H1 (cell line): ENCODE data around the gene TCF7L2. TPM values are rescaled to one million over a fixed set of nuclear protein-coding genes. Genes with fewer than 3 reads are reported as not detected.

Experiments
- CTCF ChIA-PET: fragments of 300-600 bp; sonication (Branson Sonifier 250); formaldehyde crosslinking; loops from one replicate; lab custom pipeline; 2021; ENCODE audit not compliant: partially characterized antibody; lab: Charles Lee
- POLR2A ChIA-PET: fragments of 300-600 bp; sonication (Branson Sonifier 250); formaldehyde crosslinking; loops from one replicate; lab custom pipeline; 2021; ENCODE audit warnings: inconsistent platforms; ENCODE audit not compliant: partially characterized antibody; lab: Charles Lee
- DNase-seq, 2 experiments: peaks; one replicate each; pipeline versions ENCODE4 v3.0.0 to v3.0.0-alpha.2; 2010 to 2022; ENCODE audit warnings: low spot score in 2 of 2, low read depth in 1 of 2, mixed read lengths in 1 of 2
- FAIRE-seq: peaks from 2 replicates; lab custom pipeline; 2011; peaks lifted over from hg19 to GRCh38; lab: Jason Lieb, UNC
- H2AFZ ChIP-seq: 2 replicates; pipeline ENCODE4 v1.8.1; 2012; ENCODE audit warnings: low read length, inconsistent platforms
- H2AK5ac ChIP-seq: 2 replicates; pipeline ENCODE4 v1.6.1; 2013; ENCODE audit warnings: low read depth, low read length
- H2BK120ac ChIP-seq: replicated peaks from 2 replicates; pipeline ENCODE3; 2013; ENCODE audit warnings: low read depth, low read length, inconsistent platforms
- H2BK12ac ChIP-seq: 2 replicates; pipeline ENCODE4 v1.6.1; 2013; ENCODE audit warnings: low read depth, low read length
- H2BK15ac ChIP-seq: 2 replicates; pipeline ENCODE4 v1.6.1; 2013; ENCODE audit warnings: low read length
- H2BK20ac ChIP-seq: 2 replicates; pipeline ENCODE4 v1.6.1; 2013; ENCODE audit warnings: low read length
- H2BK5ac ChIP-seq: 2 replicates; pipeline ENCODE4 v1.6.1; 2013; ENCODE audit warnings: low read depth, low read length
- H3K14ac ChIP-seq: 2 replicates; pipeline ENCODE4 v1.6.1; 2013; ENCODE audit warnings: inconsistent platforms; ENCODE audit not compliant: insufficient read length
- H3K18ac ChIP-seq: 2 replicates; pipeline ENCODE4 v1.6.1; 2013; ENCODE audit warnings: low read length; ENCODE audit errors: extremely low read depth
- H3K23ac ChIP-seq: 2 replicates; pipeline ENCODE4 v1.6.1; 2013; ENCODE audit warnings: inconsistent platforms; ENCODE audit not compliant: insufficient read length
- H3K23me2 ChIP-seq: 2 replicates; pipeline ENCODE4 v1.6.1; 2013; ENCODE audit warnings: low read depth, low read length
- H3K27ac ChIP-seq: 2 replicates; pipeline ENCODE4 v1.6.1; 2011; ENCODE audit warnings: low read depth, low read length, inconsistent platforms
- H3K27me3 ChIP-seq, 4 experiments: replicated peaks in 1 of 4; 1 replicate in 1 of 4; 2 replicates in 3 of 4; pipeline versions ENCODE4 v1.6.1 to v1.8.1; 2011 to 2013; ENCODE audit warnings: low read length in 3 of 4, mild to moderate bottlenecking in 3 of 4, inconsistent platforms in 2 of 4, mixed read lengths in 2 of 4, moderate library complexity in 1 of 4; ENCODE audit not compliant: control insufficient read depth in 3 of 4, insufficient read depth in 3 of 4; ENCODE audit errors: extremely low read depth in 1 of 4
- H3K36me3 ChIP-seq, 4 experiments: 2 replicates each; pipeline versions ENCODE4 v1.6.1 to v1.8.1; 2011 to 2013; ENCODE audit warnings: mild to moderate bottlenecking in 4 of 4, low read length in 3 of 4, moderate library complexity in 2 of 4, control low read depth in 1 of 4, inconsistent platforms in 1 of 4; ENCODE audit not compliant: insufficient read depth in 4 of 4, control insufficient read depth in 2 of 4
- H3K4ac ChIP-seq: replicated peaks from 2 replicates; pipeline ENCODE3; 2013; ENCODE audit warnings: low read length, low read depth, mixed read lengths, inconsistent platforms; ENCODE audit not compliant: insufficient read length
- H3K4me1 ChIP-seq, 4 experiments: replicated peaks in 1 of 4; 1 replicate in 1 of 4; 2 replicates in 3 of 4; pipeline versions ENCODE4 v1.6.1 to v1.8.1; 2011 to 2013; ENCODE audit warnings: low read length in 3 of 4, inconsistent platforms in 2 of 4, mixed read lengths in 1 of 4; ENCODE audit not compliant: insufficient read depth in 4 of 4, control insufficient read depth in 3 of 4
- H3K4me2 ChIP-seq, 2 experiments: 2 replicates each; pipeline versions ENCODE4 v1.6.1 to v1.8.1; 2011 to 2013; ENCODE audit warnings: low read depth in 2 of 2, low read length in 2 of 2, control low read depth in 1 of 2, inconsistent platforms in 1 of 2, mild to moderate bottlenecking in 1 of 2; ENCODE audit not compliant: insufficient read depth in 1 of 2
- H3K4me3 ChIP-seq, 4 experiments: fragments of 200-600, 300-600 bp in 1 of 4; sonication (generic), shearing (Covaris generic), sonication (Bioruptor Twin) in 1 of 4; 2 replicates each; pipeline versions ENCODE4 v1.5.1 to v1.8.1; 2011 to 2016; ENCODE audit warnings: low read length in 4 of 4, low read depth in 3 of 4, control low read depth in 2 of 4, inconsistent platforms in 2 of 4, mild to moderate bottlenecking in 2 of 4, mixed read lengths in 1 of 4, moderate library complexity in 1 of 4; ENCODE audit not compliant: insufficient read depth in 2 of 4; ENCODE audit errors: extremely low read depth in 1 of 4
- H3K56ac ChIP-seq: replicated peaks from 2 replicates; pipeline ENCODE3; 2013; ENCODE audit warnings: low read depth, mild to moderate bottlenecking, mixed read lengths, low read length, inconsistent platforms; ENCODE audit not compliant: insufficient read length
- H3K79me1 ChIP-seq: 2 replicates; pipeline ENCODE4 v1.6.1; 2013; ENCODE audit warnings: low read depth, low read length, control low read depth
- H3K79me2 ChIP-seq, 2 experiments: 2 replicates each; pipeline versions ENCODE4 v1.6.1 to v1.8.1; 2012 to 2013; ENCODE audit warnings: low read length in 2 of 2, mild to moderate bottlenecking in 2 of 2, inconsistent platforms in 1 of 2; ENCODE audit not compliant: insufficient read depth in 2 of 2, control insufficient read depth in 1 of 2
- H3K9ac ChIP-seq, 4 experiments: replicated peaks in 1 of 4; 1 replicate in 1 of 4; 2 replicates in 3 of 4; pipeline versions ENCODE4 v1.6.1 to v1.8.1; 2011 to 2013; ENCODE audit warnings: low read depth in 3 of 4, low read length in 3 of 4, control low read depth in 2 of 4, mild to moderate bottlenecking in 2 of 4, moderate library complexity in 2 of 4, inconsistent platforms in 1 of 4; ENCODE audit errors: extremely low read depth in 1 of 4
- H3K9me3 ChIP-seq, 2 experiments: 2 replicates each; pipeline versions ENCODE4 v1.6.1 to v1.8.1; 2012 to 2013; ENCODE audit warnings: mild to moderate bottlenecking in 2 of 2, moderate library complexity in 2 of 2, control low read depth in 1 of 2, inconsistent platforms in 1 of 2, low read depth in 1 of 2, low read length in 1 of 2, mixed read lengths in 1 of 2; ENCODE audit not compliant: insufficient read depth in 2 of 2
- H4K20me1 ChIP-seq, 2 experiments: replicated peaks in 1 of 2; 2 replicates each; pipeline versions ENCODE3 to v1.8.1; 2011 to 2013; ENCODE audit warnings: inconsistent platforms in 2 of 2, low read length in 2 of 2, mild to moderate bottlenecking in 1 of 2; ENCODE audit not compliant: insufficient read depth in 2 of 2, control insufficient read depth in 1 of 2
- H4K5ac ChIP-seq: 2 replicates; pipeline ENCODE4 v1.6.1; 2013; ENCODE audit warnings: low read length, low read depth, mixed read lengths, inconsistent platforms; ENCODE audit not compliant: insufficient read length
- H4K8ac ChIP-seq: 2 replicates; pipeline ENCODE4 v1.8.0; 2013; ENCODE audit warnings: mild to moderate bottlenecking, moderate library complexity, low read length, inconsistent platforms; ENCODE audit not compliant: insufficient read depth; ENCODE audit errors: extremely low read depth
- H4K91ac ChIP-seq: replicated peaks from 2 replicates; pipeline ENCODE3; 2013; ENCODE audit warnings: low read length, mixed read lengths, inconsistent platforms; ENCODE audit not compliant: insufficient read length
- ASH2L ChIP-seq: fragments of 200-600, 300-600 bp; sonication (generic); IDR thresholded peaks from one replicate; pipeline ENCODE4 v1.7.1; 2017; ENCODE audit warnings: low read length
- CEBPB ChIP-seq: IDR thresholded peaks from 2 replicates; pipeline ENCODE4 v1.6.1; 2012; ENCODE audit warnings: low read depth, low read length
- CHD2 ChIP-seq: IDR thresholded peaks from 2 replicates; pipeline ENCODE4 v1.6.1; 2012; ENCODE audit warnings: low read length, improper control_type of control experiment
- CREB1 ChIP-seq: IDR thresholded peaks from 2 replicates; pipeline ENCODE4 v1.6.1; 2012; ENCODE audit warnings: inconsistent platforms
- CTBP2 ChIP-seq: IDR thresholded peaks from 2 replicates; pipeline ENCODE4 v1.7.0; 2011; ENCODE audit warnings: borderline replicate concordance, mild to moderate bottlenecking, moderate library complexity, mixed read lengths, low read length; ENCODE audit not compliant: insufficient read depth, insufficient read length
- EP300 ChIP-seq, 2 experiments: IDR thresholded peaks; 1 replicate in 1 of 2; 2 replicates in 1 of 2; pipeline ENCODE4 v1.6.1; 2011 to 2012; ENCODE audit warnings: low read depth in 2 of 2, low read length in 2 of 2, mild to moderate bottlenecking in 2 of 2, borderline replicate concordance in 1 of 2, inconsistent platforms in 1 of 2, moderate library complexity in 1 of 2
- GTF2F1 ChIP-seq: IDR thresholded peaks from 2 replicates; pipeline ENCODE4 v1.6.1; 2012; ENCODE audit warnings: low read depth, low read length, improper control_type of control experiment, borderline replicate concordance
- KDM4A ChIP-seq: IDR thresholded peaks from one replicate; pipeline ENCODE4 v1.7.1; 2012; ENCODE audit warnings: low read depth, mild to moderate bottlenecking, moderate library complexity, low read length, inconsistent platforms; ENCODE audit not compliant: severe bottlenecking
- NANOG ChIP-seq: IDR thresholded peaks from 2 replicates; pipeline ENCODE4 v1.6.1; 2011; ENCODE audit warnings: low read length, low read depth, mild to moderate bottlenecking, inconsistent platforms; ENCODE audit not compliant: insufficient read depth, poor library complexity, severe bottlenecking
- POLR2A ChIP-seq, 2 experiments: IDR thresholded peaks; 1 replicate in 1 of 2; 2 replicates in 1 of 2; pipeline ENCODE4 v1.6.1; 2011; ENCODE audit warnings: low read depth in 2 of 2, low read length in 2 of 2, mild to moderate bottlenecking in 2 of 2; ENCODE audit errors: control extremely low read depth in 1 of 2
- RAD21 ChIP-seq, 2 experiments: IDR thresholded peaks in 1 of 2; conservative IDR thresholded peaks in 1 of 2; 2 replicates each; pipeline ENCODE4 v1.6.1; 2011; ENCODE audit warnings: low read depth in 2 of 2, low read length in 2 of 2, improper control_type of control experiment in 1 of 2, inconsistent platforms in 1 of 2, mild to moderate bottlenecking in 1 of 2, moderate library complexity in 1 of 2
- RFX5 ChIP-seq: IDR thresholded peaks from 2 replicates; pipeline ENCODE4 v1.6.1; 2011; ENCODE audit warnings: low read depth, low read length, improper control_type of control experiment, borderline replicate concordance
- SAP30 ChIP-seq: fragments of 300-600 bp; sonication (generic); IDR thresholded peaks from 2 replicates; pipeline ENCODE4 v1.7.1; 2012; ENCODE audit warnings: low read length, moderate library complexity, mild to moderate bottlenecking, inconsistent platforms; ENCODE audit not compliant: insufficient read depth, insufficient replicate concordance
- SRF ChIP-seq: IDR thresholded peaks from 2 replicates; pipeline ENCODE4 v1.6.1; 2011; ENCODE audit warnings: mild to moderate bottlenecking, low read depth, low read length, moderate library complexity
- WGBS, 2 experiments: shearing (Covaris generic) in 1 of 2; methylation state at CpG; one replicate each; pipeline versions ENCODE4 v1.1.6 to v1.1.7; 2013 to 2015; ENCODE audit warnings: low lambda C conversion rate in 2 of 2, mixed read lengths in 2 of 2, inconsistent platforms in 1 of 2, low coverage in 1 of 2, missing lambda C conversion rate in 1 of 2; ENCODE audit not compliant: insufficient replicate concordance in 2 of 2, insufficient coverage in 1 of 2, insufficient read length in 1 of 2; ENCODE audit errors: extremely low coverage in 1 of 2, missing lambda C conversion rate in 1 of 2; 5-methylcytosine and 5-hydroxymethylcytosine counted together
- polyA plus RNA-seq, 7 experiments: library from polyadenylated mRNA; depleted of rRNA in 3 of 7; stranded (reverse) in 5 of 7; unstranded in 2 of 7; fragments of >200 nt in 5 of 7; fragments of 200-250 nt in 2 of 7; gene quantifications; 1 replicate in 5 of 7; 2 replicates in 1 of 7; 4 replicates in 1 of 7; pipeline versions ENCODE4 v1.2.1 to v1.2.3, GENCODE V29; 2011 to 2013; ENCODE audit warnings: missing spikeins in 2 of 7, mixed read lengths in 2 of 7
- total RNA-seq: library from RNA; stranded (reverse); fragmentation: NEBNext Ultra II Directional; extraction: Animal tissue kit (Norgen Biotek cat#: 25700); gene quantifications from 2 replicates; pipeline ENCODE4 v1.2.1, GENCODE V29; 2021

The TCF7L2 gene
- total and polyA plus RNA-seq, 2 of the 8 experiments (the other 6 are each of a cell fraction or from before 2014, with no cell fraction given), result 33.9 to 67.3 TPM

GRCh38 chr10:113158183-113158582 is 208.1 kb downstream of the TCF7L2 start:
- Histone ChIP-seq H4K91ac (no peak overlapping the region), H2BK12ac (no peak overlapping the region), H3K79me1 (no peaks in the 10 kb centered on the region; the same call in 1 of the 2 replicates), H3K23ac (no peak overlapping the region), H3K27ac (no peak overlapping the region), H3K14ac (no peak overlapping the region), H3K56ac (no peak overlapping the region), H3K23me2 (no peaks in the 10 kb centered on the region), H3K9ac (no peak overlapping the region), H3K9me3 (no peaks in the 10 kb centered on the region), H3K27me3 (no peaks in the 10 kb centered on the region), H2BK20ac (no peak overlapping the region), H3K4ac (no peak overlapping the region), H2AFZ (no peak overlapping the region), H4K20me1 (no peaks in the 10 kb centered on the region), H2AK5ac (no peak overlapping the region), H3K4me3 (no peak overlapping the region), H3K79me2 (peaks cover 0 to 2% of the 10 kb centered on the region in 2 experiments; a peak in 1 of 4 replicates), H4K8ac (no peak overlapping the region), H2BK120ac (no peak overlapping the region), H4K5ac (no peak overlapping the region), H2BK5ac (no peak overlapping the region), H3K36me3 (peaks cover 26 to 91% (median 60%) of the 10 kb centered on the region in 4 experiments), H2BK15ac (no peak overlapping the region), H3K18ac (no peak overlapping the region), H3K4me2 (no peak overlapping the region), H3K4me1 (peaks cover 0 to 5% (median 2%) of the 10 kb centered on the region in 4 experiments; a peak in 5 of 7 replicates)
- WGBS, 2 experiments, result 85% methylated on average over 3 of the region's 3 CpGs; no CpG with 5 or more reads in 1 of the 2 experiments
- FAIRE-seq, result no peak
- POLR2A ChIA-PET, result no interaction called here
- CTCF ChIA-PET, result interaction anchor here (0.6 kb wide), 1 partner anchor 57 kb away, joined by 3 read pairs; no protein-coding TSS in a partner anchor
- no peak for DNase-seq
- TF ChIP-seq EP300 (IDR thresholded peaks at IDR 0.05; ENCODE audit: borderline replicate concordance in 1 of 2, low read depth in 2 of 2, low read length in 2 of 2), result no peak
- no peak for TF ChIP-seq CTBP2
- no peak for TF ChIP-seq NANOG
- no peak for TF ChIP-seq CEBPB
- no peak for TF ChIP-seq GTF2F1
- TF ChIP-seq KDM4A, result no peak
- TF ChIP-seq CREB1, result no peak
- no peak for TF ChIP-seq POLR2A (IDR thresholded peaks at IDR 0.05; ENCODE audit: control extremely low read depth in 1 of 2, low read depth in 2 of 2, low read length in 2 of 2)
- no peak for TF ChIP-seq ASH2L
- TF ChIP-seq RFX5, result no peak
- TF ChIP-seq RAD21 (IDR thresholded peaks at IDR 0.05 in 1 of 2, conservative IDR thresholded peaks at IDR 0.05 in 1 of 2; ENCODE audit: low read depth in 2 of 2, low read length in 2 of 2), result no peak
- TF ChIP-seq SAP30, result no peak
- TF ChIP-seq CHD2, result no peak
- TF ChIP-seq SRF, result no peak
